Stimulated activated CD8-positive, alpha-beta memory T cell treated with anti-CD3 and anti-CD28 coated beads, Interleukin-4, amount 100 ng/mL, for 24 hours (primary cell): Measurements from ENCODE around the gene TAOK3.
"Not testable (repeated sequence)": the region's sequence is repeated elsewhere in the genome, so short reads cannot be mapped to it uniquely, and the experiment has no call there.

Experiments used
- DNase-seq: peaks from one replicate; pipeline ENCODE4 v3.0.0-alpha.2; 2020; ENCODE audit warnings: low read depth

TAOK3 gene

GRCh38 chr12:118299791-118300460 is 72.8 kb downstream of the TAOK3 start:
- no peak for DNase-seq

- no peak for DNase-seq
These were observed 75.4 kb downstream of the TAOK3 start for GRCh38 chr12:118297284-118297683.

DNA sequence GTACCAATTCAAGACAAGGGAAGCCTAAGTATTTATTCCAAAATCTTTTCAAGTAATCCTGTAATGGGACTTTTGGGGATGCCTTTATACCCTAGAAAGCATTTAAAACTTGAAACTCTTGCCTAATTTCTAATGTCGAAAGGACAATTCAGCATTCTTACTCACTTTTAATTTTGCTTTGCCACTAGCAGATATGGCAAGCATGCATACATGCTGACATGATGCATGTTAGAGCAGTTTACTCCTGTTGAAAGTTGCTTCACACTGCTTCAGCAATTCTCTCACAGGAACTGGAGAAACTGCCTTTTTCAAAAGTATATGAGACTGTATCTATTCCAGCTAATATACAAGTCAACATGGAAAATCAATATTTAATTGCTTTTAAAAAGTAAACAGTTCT is 79.9 kb downstream of the TAOK3 start:
- DNase-seq = no peak

GRCh38 chr12:118290130-118290529 is 82.6 kb downstream of the TAOK3 start:
- DNase-seq = no peak

DNA sequence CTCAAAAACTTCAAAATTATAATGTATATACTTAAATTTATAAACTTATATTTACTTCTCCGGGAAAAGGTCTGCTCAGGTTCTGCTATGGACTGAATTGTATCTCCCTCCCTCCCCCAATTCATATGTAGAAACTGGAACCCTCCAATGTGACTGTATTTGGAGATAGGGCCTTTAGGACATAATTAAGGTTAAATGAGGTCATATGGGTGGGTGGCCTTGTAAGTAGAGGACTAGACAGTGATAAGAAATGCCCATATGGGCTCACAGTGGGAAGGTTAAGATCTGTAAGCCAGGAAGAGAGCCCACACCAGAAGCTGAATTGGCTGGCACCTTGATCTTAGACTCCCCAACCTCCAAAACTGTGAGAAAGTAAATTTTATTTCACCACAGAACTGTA is 84.5 kb downstream of the TAOK3 start:
- no peak for DNase-seq

DNA sequence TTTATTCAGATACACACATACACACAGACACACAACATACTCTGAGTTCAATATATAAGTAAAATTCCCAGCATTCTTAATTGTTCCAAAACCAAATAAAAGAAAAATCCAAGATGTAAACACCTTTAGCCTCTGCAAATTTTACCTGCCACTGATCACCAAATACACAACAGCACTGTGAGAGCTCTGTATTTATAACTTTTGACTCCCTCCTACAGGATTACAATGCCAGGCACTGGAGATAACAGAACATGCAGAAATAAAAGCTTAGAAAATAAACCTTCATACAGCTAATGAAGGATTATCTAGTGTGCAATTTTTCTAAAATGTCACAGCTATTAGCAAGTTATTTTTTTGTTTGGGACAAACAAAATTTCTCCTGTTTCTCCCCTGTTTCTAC is 85.0 kb downstream of the TAOK3 start:
- no peak for DNase-seq

DNA sequence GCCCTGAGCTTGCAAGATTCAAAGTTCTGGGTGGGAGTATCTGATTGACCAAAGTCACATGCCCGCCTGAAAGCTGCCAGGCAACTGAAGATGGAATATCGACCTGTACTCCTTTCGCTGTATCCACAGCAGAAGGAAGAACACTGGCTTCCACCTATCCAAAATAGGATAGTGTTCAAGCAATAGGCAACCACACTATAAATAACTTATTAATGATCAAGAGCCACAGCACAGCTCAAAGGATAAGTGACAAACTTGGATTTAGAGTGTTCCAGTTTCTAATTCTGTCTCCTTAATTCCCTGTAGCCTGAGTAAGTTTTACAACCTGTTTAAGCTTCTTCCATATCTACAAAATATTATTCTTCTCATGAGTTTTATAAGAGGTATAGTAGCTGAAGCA is 89.9 kb downstream of the TAOK3 start:
- DNase-seq = no peak

DNA sequence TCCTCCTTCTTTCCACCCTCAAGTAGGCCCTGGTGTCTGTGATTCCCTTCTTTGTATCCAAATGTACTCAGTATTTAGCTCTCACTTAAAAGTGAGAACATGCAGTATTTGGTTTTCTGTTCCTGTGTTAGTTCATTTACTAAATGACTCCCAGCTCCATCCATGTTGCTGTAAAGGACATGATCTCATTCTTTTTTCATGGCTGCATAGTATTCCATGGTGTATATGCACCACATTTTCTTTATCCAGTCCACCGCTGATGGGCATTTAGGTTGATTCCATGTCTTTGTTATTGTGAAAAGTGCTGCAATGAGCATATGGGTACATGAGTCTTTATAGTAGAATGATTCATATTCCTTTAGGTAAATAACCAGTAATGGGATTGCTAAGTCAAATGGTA is 94.4 kb downstream of the TAOK3 start:
- not testable (repeated sequence) for DNase-seq

DNA sequence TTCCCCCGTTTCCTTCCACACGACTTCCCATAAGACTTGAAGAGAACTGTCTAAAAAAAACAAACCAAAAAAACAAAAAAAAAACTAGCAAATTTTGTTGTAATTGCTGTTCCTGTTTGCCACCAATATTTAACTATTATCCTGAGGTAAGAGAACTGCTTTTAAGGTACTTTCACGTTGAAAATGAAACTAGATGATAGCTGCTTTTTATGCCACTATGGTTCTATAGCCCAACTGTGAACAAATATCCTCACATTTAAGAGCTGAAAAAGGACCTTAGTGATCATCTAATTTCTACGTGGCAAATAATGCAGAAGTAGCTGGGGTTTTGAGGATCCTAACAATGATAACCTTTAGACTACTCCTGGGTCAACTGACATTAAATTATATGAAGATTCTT is 98.6 kb downstream of the TAOK3 start:
- no peak for DNase-seq

GRCh38 chr12:118271770-118272417 is 100.8 kb downstream of the TAOK3 start:
- no peak for DNase-seq

DNA sequence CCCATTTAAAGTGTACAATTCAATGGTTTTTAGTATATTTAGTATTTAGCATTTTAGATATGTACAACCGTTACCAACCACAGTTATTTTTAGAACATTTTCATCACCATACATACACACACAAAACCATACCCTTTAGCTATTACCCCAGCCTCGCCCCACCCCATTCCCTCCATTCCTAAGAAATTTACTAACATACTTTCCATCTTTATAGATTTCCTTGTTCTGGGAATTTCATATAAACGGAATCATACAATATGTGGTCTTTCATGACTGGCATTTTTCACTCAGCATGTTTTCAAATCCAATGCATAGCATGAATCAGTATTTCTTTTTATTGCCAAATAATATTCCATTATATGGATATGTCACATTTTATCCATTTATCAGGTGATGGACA is 101.5 kb downstream of the TAOK3 start:
- no peak for DNase-seq

GRCh38 chr12:118269806-118270205 is 102.9 kb downstream of the TAOK3 start:
- DNase-seq = no peak

GRCh38 chr12:118259079-118259478 is 113.6 kb downstream of the TAOK3 start:
- DNase-seq = no peak

GRCh38 chr12:118256352-118256751 is 116.4 kb downstream of the TAOK3 start:
- DNase-seq = no peak

DNA sequence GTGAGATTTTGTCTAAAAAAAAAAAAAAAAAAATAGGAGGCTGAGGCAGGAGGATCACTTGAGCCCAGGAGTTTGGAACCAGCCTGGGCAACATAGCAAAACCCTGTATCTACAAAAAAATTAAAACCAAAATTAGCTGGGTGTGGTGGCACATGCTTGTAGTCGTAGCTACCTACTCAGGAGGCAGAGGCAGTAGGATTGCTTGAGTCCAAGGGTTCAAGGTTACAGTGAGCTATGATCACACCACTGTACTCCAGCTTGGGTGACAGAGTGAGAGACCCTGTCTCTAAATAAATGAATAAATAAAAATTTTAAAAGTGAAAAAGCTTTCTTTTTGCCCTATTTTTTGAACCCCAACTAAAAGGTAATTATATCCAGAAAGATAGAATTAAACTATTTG is 123.2 kb downstream of the TAOK3 start:
- no peak for DNase-seq

DNA sequence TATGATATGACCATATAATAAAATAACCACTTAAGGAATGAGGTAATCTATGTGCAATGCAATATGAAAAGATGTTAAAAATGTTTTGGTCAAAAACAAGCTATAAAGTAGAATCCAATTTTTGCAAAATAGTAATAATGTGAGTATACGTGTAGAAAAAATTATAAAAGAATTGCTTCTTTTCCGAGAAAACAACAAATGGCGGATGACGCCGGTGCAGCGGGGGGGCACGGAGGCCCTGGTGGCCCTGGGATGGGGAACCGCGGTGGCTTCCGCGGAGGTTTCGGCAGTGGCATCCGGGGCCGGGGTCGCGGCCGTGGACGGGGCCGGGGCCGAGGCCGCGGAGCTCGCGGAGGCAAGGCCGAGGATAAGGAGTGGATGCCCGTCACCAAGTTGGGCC is 126.8 kb downstream of the TAOK3 start:
- not testable (repeated sequence) for DNase-seq

GRCh38 chr12:118238888-118239287 is 133.8 kb downstream of the TAOK3 start:
- no peak for DNase-seq

- no peak for DNase-seq
These were observed 134.8 kb downstream of the TAOK3 start for GRCh38 chr12:118237908-118238307.

DNA sequence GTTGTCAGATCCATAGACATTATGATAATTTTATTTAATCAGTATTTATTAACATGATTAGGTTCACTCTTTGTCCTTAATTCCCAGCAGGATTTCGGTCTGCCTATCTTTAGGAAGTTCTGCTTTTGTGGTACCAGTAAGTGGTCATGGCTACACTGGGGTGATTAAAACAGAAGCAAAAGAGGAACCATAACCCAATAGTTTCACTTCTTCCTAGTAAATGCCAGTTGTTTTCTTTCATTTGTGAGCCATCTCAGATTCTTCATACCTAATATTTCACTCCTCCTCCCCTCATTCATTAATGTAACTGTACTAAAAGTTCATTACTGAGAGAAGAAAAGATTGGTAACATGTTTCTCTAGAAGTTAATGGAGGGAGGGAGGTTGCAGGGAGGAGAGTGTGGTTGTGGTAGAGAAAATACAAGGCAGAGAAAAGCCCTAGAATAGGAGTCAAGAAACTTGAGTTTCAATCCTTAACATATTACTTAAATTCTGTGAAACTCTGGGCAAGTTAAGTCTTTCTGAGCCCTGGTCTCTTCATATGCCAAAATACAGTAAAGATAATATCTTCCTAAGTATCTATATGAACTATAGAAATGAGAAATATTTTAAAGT is 135.5 kb downstream of the TAOK3 start:
- DNase-seq = no peak

DNA sequence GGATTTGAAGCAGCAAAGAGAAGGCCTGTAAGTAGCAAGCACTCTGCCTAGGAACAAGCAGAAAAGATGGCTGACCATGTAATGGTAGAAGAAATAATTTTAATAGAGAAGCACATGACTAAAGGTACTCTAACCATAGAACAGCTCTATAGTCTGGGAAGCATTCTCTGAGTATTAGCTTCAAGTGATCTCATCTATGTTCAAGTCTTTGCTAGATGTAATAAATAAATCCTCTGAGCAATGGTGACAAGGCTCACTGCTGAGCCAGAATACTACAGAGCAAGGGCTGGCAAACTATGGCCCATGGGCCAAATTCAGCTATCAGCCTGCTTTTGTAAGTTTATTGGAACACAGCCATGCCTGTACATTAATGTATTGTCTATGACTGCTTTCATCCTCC is 152.0 kb downstream of the TAOK3 start:
- no peak for DNase-seq

DNA sequence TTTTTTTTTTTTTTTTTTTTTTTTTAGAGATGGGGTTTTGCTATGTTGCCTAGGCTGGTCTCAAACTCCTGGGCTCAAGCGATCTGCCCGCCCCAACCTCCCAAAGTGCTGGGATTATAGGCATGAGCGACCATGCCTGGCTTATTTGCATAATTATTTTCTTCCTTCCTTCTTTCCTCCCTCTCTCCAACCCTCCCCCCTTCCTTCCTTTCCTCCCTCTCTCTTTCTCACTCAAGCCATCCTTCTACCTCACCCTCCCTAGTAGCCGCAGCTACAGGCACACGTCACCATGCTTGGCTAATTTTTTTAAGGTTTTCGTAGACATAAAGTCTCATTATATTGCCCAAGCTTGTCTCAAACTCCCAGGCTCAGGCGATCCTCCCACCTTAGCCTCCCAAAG is 152.9 kb downstream of the TAOK3 start:
- no peak for DNase-seq

DNA sequence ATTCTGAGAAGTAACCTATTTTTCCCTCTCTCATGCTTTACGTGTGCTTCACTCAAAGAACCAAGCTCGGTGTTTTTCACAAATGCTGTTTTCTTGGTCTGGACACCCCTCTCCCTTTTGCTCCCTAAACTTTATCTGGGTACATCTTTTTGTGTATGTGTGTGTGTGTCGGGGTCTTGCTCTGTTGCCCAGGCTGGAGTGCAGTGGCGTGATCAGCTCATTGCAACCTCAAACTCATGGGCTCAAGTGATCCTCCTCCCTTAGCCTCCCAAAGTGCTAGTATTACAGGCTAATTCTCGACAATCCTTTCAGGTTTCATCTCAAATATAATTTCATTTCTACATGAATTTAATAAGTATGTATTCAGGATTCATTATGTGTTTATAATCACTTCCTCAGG is 153.6 kb downstream of the TAOK3 start:
- no peak for DNase-seq

GRCh38 chr12:118213452-118213851 is 159.3 kb downstream of the TAOK3 start:
- no peak for DNase-seq

DNA sequence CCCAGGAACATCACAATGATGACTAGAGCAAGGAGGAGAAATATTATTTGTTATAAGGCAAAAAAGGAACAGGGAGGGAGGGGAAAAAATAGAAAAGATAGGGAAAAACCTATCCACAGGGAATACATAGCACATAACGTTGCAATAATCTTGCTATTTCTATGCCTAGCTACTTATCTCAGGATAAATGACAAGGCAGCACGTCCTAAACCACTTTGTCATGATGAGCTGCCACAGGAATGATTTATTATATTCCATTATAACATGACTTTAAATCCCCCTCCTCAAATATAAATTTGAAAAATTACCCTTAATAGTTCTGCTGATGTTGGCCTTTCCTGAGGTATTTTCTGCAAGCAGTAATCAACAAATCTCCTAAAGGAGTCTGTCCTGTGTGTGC is 160.1 kb downstream of the TAOK3 start:
- DNase-seq = no peak
